Measurements from ENCODE around the gene ZNF692.
"Not testable (repeated sequence)": the region's sequence is repeated elsewhere in the genome, so short reads cannot be mapped to it uniquely, and the experiment has no call there.

- TF ChIP-seq CTCF, POLR2A (IDR thresholded peaks at IDR 0.05): not testable (repeated sequence)
Observed at GRCh38 chr1:248830718-248831017, 28.2 kb downstream of the ZNF692 start.
